Stomach (tissue), 9 donors: ENCODE data around the gene ZMYND8. TPM values are rescaled to one million over a fixed set of nuclear protein-coding genes. Genes with fewer than 3 reads are reported as not detected.
"Not testable (repeated sequence)": the region's sequence is repeated elsewhere in the genome, so short reads cannot be mapped to it uniquely, and the experiment has no call there.

Experiments
- DNase-seq, 2 donors: peaks; one replicate each; pipeline versions ENCODE4 v3.0.0 to v3.0.0-alpha.2; 2013 to 2019
- H3K27ac ChIP-seq, 5 donors: fragments of 200-600 bp in 4 of 5; sonication (generic) in 4 of 5; one replicate each; pipeline ENCODE4 v1.5.1; 2013 to 2019; ENCODE audit warnings: mild to moderate bottlenecking in 1 of 5, moderate library complexity in 1 of 5
- H3K27me3 ChIP-seq, 3 donors: fragments of 200-600 bp; sonication (generic); one replicate each; pipeline ENCODE4 v1.5.1; 2017 to 2019; ENCODE audit warnings: mixed run types in 1 of 3
- H3K36me3 ChIP-seq, 4 donors: fragments of 200-600 bp; sonication (generic); 1 replicate in 3 of 4; 2 replicates in 1 of 4; pipeline ENCODE4 v1.5.1; 2016 to 2019
- H3K4me1 ChIP-seq, 4 donors: fragments of 200-600 bp; sonication (generic); one replicate each; pipeline ENCODE4 v1.5.1; 2016 to 2019
- H3K4me3 ChIP-seq, 4 donors: fragments of 200-600 bp; sonication (generic) in 3 of 4; one replicate each; pipeline ENCODE4 v1.5.1; 2016 to 2019; ENCODE audit warnings: mild to moderate bottlenecking in 1 of 4
- H3K9me3 ChIP-seq, 4 donors: fragments of 200-600 bp; sonication (generic); one replicate each; pipeline ENCODE4 v1.5.1; 2016 to 2019
- EP300 ChIP-seq: sonication (generic); formaldehyde crosslinking; IDR thresholded peaks from one replicate; pipeline ENCODE4 v1.6.1; 2017; ENCODE audit warnings: antibody characterized with exemption
- POLR2A ChIP-seq, 4 donors: fragments of 450-650 bp; IDR thresholded peaks; one replicate each; pipeline ENCODE4 v1.6.1; 2016; ENCODE audit warnings: antibody characterized with exemption in 4 of 4, control low read depth in 2 of 4, mild to moderate bottlenecking in 1 of 4, moderate library complexity in 1 of 4
- POLR2AphosphoS5 ChIP-seq, 3 donors: sonication (generic); formaldehyde crosslinking; IDR thresholded peaks; one replicate each; pipeline ENCODE4 v1.6.1; 2016; ENCODE audit warnings: antibody characterized with exemption in 3 of 3
- WGBS, 5 donors: extraction: QIAGEN DNeasy Blood & Tissue Kit in 3 of 5; methylation state at CpG; one replicate each; pipeline versions ENCODE4 v1.1.5 to v1.1.7; 2013 to 2018; 5-methylcytosine and 5-hydroxymethylcytosine counted together
- intact Hi-C: fragments of 100-400 bp; cut with DNase I; formaldehyde crosslinking; loops from one replicate; pipeline ENCODE4 v1.15.1; 2023; ENCODE audit warnings: low total_unique reads
- polyA plus RNA-seq, 3 donors: library from polyadenylated mRNA; stranded (reverse); fragments of 200-250 nt; gene quantifications; one replicate each; pipeline ENCODE4 v1.2.3, GENCODE V29; 2013
- total RNA-seq, 5 donors: library from RNA; depleted of rRNA; stranded (reverse); fragments of >200 nt; gene quantifications; one replicate each; pipeline versions ENCODE4 v1.1.0 to v1.2.3, GENCODE V29; 2014 to 2016
- TF ChIP-seq, protein P1 (sequence below), 7 experiments: fragments of 450-650 bp in 4 of 7; fragments of 200-600 bp in 3 of 7; sonication (generic) in 3 of 7; IDR thresholded peaks; one replicate each; pipeline ENCODE4 v1.5.1; 2016 to 2019; ENCODE audit warnings: antibody characterized with exemption in 7 of 7, control low read depth in 2 of 7, mild to moderate bottlenecking in 1 of 7
- donor health status: healthy with polysubstance abuse.
- donor health status: Bipolar disorder and iron deficiency.
- donor health status: healthy.

ZMYND8 gene
- total and polyA plus RNA-seq, 8 donors, result 9.2 to 82.6 (median 39.4) TPM

DNA sequence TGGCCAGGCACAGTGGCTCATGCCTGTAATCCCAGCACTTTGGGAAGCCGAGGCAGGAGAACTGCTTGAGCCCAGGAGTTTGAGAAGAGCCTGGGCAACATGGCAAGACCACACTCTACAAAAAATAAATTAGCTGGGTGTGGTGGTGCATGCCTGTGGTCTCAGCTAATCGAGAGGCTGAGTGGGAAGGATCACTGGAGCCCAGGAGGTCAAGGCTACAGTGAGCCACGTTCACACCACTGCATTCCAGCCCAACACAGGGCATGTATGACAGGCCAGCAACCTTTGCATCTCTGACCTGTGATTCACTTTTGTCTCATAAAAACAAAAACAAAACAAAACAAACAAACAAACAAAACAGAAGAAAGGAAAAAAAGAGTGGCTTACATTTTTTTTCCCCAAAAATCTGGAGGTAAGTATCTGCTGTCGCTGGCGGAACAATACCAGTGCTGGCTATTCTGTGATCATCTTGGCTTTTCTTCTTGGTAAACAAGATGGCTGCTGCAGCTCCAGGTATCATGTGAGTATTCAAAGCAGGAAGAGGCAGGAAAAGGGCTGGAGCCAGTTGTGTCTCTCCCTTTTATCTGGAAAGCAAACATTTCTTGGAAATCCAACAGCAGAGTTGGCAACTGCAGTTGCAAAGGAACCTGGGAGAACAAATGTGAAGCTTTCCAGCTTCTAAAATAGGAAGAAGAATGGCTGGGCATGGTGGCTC lies 40.4 kb upstream of the ZMYND8 start:
- intact Hi-C loops, result loop anchor here (10.0 kb wide), 1 partner anchor 228 kb away; no protein-coding TSS in a partner anchor
- Histone ChIP-seq H3K9me3 (no peaks in the 10 kb centered on the region), H3K4me3 (no peak overlapping the region), H3K27ac (no peak overlapping the region), H3K4me1 (peaks cover 0 to 11% (median 4%) of the 10 kb centered on the region in 4 donors), H3K27me3 (no peaks in the 10 kb centered on the region), H3K36me3 (no peaks in the 10 kb centered on the region)
- 78 to 92% (median 83%) methylated on average over 5 of the region's 5 CpGs for WGBS, 5 donors
- TF ChIP-seq, protein P1, sequence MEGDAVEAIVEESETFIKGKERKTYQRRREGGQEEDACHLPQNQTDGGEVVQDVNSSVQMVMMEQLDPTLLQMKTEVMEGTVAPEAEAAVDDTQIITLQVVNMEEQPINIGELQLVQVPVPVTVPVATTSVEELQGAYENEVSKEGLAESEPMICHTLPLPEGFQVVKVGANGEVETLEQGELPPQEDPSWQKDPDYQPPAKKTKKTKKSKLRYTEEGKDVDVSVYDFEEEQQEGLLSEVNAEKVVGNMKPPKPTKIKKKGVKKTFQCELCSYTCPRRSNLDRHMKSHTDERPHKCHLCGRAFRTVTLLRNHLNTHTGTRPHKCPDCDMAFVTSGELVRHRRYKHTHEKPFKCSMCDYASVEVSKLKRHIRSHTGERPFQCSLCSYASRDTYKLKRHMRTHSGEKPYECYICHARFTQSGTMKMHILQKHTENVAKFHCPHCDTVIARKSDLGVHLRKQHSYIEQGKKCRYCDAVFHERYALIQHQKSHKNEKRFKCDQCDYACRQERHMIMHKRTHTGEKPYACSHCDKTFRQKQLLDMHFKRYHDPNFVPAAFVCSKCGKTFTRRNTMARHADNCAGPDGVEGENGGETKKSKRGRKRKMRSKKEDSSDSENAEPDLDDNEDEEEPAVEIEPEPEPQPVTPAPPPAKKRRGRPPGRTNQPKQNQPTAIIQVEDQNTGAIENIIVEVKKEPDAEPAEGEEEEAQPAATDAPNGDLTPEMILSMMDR (IDR thresholded peaks at IDR 0.05), result no peak
- TF ChIP-seq POLR2AphosphoS5 (IDR thresholded peaks at IDR 0.05), result no peak
- no peak for TF ChIP-seq POLR2A (IDR thresholded peaks at IDR 0.05)
- no peak for TF ChIP-seq EP300
- DNase-seq, result no peak

DNA sequence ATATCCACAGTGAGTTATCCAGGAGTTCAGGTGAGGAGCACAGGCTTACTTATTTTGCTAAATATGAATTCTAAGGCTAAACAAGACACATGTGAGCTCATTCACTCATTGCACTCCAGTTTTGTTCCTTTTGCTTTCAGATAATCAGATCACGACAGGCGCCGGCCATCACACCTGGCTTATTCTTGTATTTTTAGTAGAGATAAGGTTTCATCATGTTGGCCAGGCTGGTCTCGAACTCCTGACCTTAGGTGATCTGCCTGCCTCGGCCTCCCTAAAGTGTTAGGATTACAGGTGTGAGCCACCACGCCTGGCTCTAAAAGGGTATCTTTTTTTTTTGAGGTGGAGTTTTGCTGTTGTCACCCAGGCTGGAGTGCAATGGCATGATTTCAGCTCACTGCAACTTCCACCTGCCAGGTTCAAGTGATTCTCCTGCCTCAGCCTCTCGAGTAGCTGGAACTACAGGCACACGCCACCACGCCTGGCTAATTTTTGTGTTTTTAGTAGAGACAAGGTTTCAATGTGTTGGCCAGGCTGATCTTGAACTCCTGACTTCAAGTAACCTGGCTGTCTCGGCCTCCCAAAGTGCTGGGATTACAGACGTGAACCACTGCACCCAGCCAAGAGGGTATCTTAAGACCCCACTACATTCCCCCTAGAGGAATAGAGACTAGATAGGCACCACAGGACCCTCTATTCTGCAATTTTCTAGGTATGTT lies 37.5 kb upstream of the ZMYND8 start:
- H3K36me3 ChIP-seq, DNase-seq, H3K27ac ChIP-seq, H3K9me3 ChIP-seq, H3K27me3 ChIP-seq, H3K4me3 ChIP-seq: not testable (repeated sequence)
- intact Hi-C loops, result loop anchor here (10.0 kb wide), 1 partner anchor 231 kb away; no protein-coding TSS in a partner anchor
- peaks cover 0 to 11% (median 4%) of the 10 kb centered on the region in 4 donors for H3K4me1 ChIP-seq
- 90 to 95% (median 93%) methylated on average over 11 of the region's 11 CpGs for WGBS, 5 donors

DNA sequence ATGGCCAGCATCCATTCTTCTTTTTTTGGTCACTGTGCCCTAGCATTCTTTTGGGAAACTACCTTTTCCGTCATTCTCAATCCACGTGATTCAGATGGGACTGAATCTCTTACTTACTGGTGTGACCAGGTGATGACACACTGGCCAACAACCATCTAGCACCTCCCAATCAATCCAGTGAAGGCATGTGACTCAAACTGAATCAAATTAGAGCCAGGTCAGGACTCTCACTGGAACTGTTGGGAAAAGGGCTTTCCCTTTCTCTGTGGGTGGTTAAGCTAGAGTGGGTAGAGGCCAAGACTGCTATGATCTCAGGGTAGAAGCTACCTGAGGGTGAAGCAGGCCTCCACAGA lies 36.2 kb upstream of the ZMYND8 start:
- 81 to 100% (median 91%) methylated on average over 2 of the region's 2 CpGs for WGBS, 5 donors
- Histone ChIP-seq H3K9me3 (no peaks in the 10 kb centered on the region), H3K4me3 (no peak overlapping the region), H3K27ac (peak overlapping the region in 3 of 5 donors; percentile 10 to 66 (median 63)), H3K27me3 (no peaks in the 10 kb centered on the region), H3K36me3 (no peaks in the 10 kb centered on the region), H3K4me1 (peaks cover 0 to 6% (median under 1%) of the 10 kb centered on the region in 4 donors)
- no peak for DNase-seq
- intact Hi-C loops, result loop anchor here (10.0 kb wide), 1 partner anchor 232 kb away; no protein-coding TSS in a partner anchor
- TF ChIP-seq EP300, result no peak

DNA sequence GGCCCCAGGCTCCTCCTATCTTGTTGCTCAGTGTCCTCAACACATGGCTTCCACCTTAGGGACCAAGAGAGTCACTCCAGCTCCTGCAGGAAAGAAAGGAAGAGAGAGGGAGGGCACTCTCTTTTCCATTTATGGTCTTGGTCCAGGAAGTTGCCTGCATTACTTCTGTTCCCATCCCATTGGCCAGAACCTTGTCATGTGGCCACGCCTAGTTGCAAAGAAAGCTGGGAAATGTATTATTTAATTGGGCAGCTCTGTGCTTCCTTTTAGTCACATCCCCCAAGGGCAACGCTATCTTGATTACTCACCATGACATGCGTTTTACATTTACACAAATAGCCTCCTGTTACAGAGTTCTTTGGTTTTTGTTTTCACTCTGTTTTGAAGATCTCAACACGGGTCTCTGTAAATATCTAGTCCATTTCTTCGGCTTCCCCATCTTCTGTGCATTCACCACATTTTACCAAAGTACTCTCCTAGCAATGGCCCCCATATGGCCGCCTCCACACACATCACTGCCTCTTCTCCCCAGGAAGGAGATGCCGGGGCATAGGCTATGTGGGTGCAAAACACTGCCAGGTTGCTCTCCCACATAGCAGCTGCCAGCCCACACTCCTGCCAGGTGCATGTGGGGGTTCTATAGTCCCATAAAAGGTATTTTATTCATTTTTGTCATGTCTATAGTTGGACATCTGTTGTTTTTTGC lies 35.7 kb upstream of the ZMYND8 start:
- H3K27me3 ChIP-seq, result no peaks in the 10 kb centered on the region
- TF ChIP-seq POLR2A (IDR thresholded peaks at IDR 0.05) (no peak), POLR2AphosphoS5 (IDR thresholded peaks at IDR 0.05) (no peak), EP300 (no peak)
- TF ChIP-seq, protein P1 (IDR thresholded peaks at IDR 0.05), result no peak
- no peaks in the 10 kb centered on the region for H3K36me3 ChIP-seq
- WGBS, 5 donors, result 75 to 85% (median 78%) methylated on average over 7 of the region's 7 CpGs
- peak in 1 of 2 donors; percentile 31 for DNase-seq
- peaks cover 0 to under 1% (median 0%) of the 10 kb centered on the region in 4 donors for H3K4me1 ChIP-seq
- no peak overlapping the region for H3K4me3 ChIP-seq
- peak overlapping the region in 3 of 5 donors; percentile 10 to 66 (median 63) for H3K27ac ChIP-seq
- intact Hi-C loops, result loop anchor here (10.0 kb wide), 1 partner anchor 233 kb away; no protein-coding TSS in a partner anchor
- H3K9me3 ChIP-seq, result no peaks in the 10 kb centered on the region

DNA sequence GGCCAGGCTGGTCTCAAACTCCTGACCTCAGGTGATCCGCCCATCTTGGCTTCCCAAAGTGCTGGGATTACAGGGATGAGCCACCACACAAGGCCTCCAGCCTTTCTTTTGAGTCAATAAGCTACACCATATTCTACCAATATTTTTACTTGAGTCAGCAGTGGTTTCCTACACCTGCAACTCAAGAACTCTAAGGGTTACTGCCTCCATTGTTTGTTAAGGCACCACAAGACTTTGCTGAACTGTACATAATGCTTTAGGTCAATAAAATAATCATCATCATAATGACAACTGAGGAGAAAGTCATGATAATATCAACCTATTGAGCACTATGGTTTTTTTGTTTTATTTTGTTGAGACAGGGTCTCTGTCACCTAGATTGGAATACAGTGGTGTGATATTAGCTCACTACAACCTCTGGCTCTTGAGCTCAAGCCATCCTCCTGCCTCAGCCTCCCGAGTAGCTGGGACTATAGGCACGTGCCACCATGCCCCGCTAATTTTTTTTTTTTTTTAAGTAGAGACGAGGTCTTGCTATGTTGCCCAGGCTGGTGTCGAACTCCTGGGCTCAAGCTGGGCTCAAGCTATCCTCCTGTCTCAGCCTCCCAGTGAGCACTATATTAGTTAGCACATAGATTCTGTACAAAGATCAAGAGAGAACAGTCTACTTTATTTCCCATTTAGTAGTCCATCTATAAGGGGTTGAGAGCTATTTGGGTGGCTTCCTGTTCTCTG lies 34.9 kb upstream of the ZMYND8 start:
- Histone ChIP-seq H3K27ac (peak overlapping the region in 1 of 5 donors; percentile 63), H3K36me3 (no peaks in the 10 kb centered on the region), H3K4me1 (no peaks in the 10 kb centered on the region), H3K27me3 (no peaks in the 10 kb centered on the region), H3K9me3 (no peaks in the 10 kb centered on the region), H3K4me3 (no peak overlapping the region)
- no peak for TF ChIP-seq POLR2AphosphoS5 (IDR thresholded peaks at IDR 0.05)
- TF ChIP-seq EP300, result no peak
- TF ChIP-seq, protein P1 (IDR thresholded peaks at IDR 0.05), result no peak
- no peak for TF ChIP-seq POLR2A (IDR thresholded peaks at IDR 0.05)
- intact Hi-C loops, result loop anchor here (10.0 kb wide), 1 partner anchor 233 kb away; no protein-coding TSS in a partner anchor
- no peak for DNase-seq
- 91 to 99% (median 94%) methylated on average over 6 of the region's 6 CpGs for WGBS, 5 donors
